ENCODE measurements around the gene NECTIN3.

The NECTIN3 gene

GRCh38 chr3:111084911-111085310, 13.3 kb downstream of the NECTIN3 start:
- DNase-seq (ENCODE audit: low spot score): no peak

DNA sequence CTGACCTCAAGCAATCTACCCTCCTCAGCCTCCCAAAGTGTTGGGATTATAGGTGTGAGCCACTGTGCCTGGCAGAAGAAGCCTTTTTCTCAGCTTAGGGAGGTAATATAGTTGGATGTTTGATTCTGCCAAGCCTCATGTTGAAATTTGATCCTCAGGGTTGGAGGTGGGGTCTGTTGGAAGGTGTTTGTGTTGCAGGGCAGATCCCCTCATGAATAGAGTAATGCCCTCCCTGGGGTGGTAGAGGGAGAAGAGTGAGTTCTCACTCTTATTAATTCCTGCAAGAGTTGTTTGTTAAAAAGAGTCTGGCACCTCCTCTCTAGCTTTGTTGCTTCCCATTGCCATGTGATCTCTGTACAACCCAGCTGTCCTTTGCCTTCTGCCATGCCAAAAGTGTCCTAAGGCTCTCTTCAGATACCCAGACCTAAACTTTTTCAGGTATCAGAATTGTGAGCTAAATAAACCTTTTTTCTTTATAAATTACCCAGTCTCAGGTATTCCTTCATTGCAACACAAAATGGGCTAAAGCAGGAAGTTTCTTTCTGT, 16.4 kb downstream of the NECTIN3 start:
- peak; percentile 17 for DNase-seq (ENCODE audit: low spot score)

DNA sequence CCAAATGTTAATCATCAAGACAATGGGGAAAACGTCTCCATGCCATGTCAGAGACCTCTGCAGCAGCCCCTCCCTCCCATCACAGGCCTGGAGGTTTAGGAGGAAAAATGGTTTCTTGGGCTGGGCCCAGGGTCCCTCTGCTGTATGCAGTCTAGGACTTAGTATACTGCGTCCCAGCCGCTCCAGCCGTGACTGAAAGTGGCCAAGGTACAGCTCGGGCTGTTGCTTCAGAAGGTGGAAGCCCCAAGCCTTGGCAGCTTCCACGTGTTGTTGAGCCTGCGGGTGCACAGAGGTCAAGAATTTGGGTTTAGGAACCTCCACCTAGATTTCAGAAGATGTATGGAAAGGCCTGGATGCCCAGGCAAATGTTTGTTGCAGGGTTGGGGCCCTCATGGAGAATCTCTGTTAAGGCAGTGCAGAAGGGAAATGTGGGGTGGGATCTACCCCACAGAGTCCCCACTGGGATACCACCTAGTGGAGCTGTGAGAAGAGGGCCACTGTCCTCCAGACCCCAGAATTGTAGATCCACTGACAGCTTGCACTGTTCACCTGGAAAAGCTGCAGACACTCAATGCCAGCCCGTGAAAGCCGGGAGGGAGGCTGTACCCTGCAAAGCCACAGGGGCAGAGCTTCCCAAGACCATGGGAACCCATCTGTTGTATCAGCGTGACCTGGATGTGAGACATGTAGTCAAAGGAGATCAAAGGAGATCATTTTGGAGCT, 25.0 kb downstream of the NECTIN3 start:
- DNase-seq (ENCODE audit: low spot score): no peak

DNA sequence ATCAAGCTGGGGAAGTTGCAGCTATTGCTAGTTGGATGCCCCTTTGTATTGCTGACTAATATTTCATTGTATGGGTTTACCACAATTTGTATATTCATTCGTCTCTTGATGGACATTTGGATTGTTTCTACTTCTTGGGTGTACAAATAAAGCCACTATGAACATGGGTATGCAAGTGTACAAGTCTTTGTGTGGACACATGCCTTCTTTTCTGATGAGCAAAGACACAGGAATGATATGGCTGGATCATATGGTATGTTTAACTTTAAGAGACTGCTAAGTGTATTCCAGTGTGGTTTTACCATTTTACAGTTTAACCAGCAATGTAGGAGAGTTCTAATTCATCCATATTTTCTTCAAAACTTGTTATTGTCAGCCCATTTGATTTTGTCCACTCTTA, 32.2 kb downstream of the NECTIN3 start:
- DNase-seq (ENCODE audit: low spot score): no peak

GRCh38 chr3:111106993-111107661, 35.5 kb downstream of the NECTIN3 start:
- no peak for DNase-seq (ENCODE audit: low spot score)

DNA sequence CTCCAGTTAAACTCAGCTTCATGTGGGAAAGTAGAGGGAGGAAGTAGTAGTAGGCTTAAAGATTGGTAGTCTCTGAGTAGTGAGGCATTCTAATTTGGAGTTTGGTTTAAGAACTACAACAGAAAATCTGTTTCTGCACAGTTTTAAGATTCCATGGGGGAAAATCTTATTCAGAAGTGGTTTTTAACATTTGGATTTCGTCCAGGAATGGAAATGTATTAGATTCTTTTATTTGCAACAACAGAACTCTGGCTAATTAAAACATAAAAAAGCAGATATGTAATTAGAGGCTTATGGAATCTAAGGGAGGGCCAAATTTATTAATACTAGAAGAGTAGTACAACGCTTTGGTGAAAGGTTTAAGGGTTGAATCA, 36.0 kb downstream of the NECTIN3 start:
- no peak for DNase-seq (ENCODE audit: low spot score)

GRCh38 chr3:111112913-111113312, 41.3 kb downstream of the NECTIN3 start:
- DNase-seq (ENCODE audit: low spot score): no peak

DNA sequence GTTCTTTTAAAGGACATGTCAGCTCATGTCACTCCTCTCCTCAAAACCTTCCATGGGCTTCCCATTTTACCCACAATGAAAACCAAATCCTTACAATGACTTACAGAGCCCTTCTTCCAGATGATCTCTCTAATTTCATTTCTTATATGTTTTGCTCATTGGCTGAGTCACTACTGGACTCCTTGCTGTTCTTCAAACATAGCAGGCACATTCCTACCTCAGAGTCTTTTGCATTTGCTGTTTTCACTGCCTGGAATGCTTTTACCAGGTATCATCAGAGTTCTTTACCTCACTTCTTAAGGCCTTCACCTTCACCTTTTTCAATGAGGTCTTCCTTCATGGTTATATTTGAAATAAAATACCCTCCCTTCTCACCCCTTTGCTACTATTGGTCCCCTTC, 57.3 kb downstream of the NECTIN3 start:
- DNase-seq (ENCODE audit: low spot score): no peak

- no peak for DNase-seq (ENCODE audit: low spot score)
These were observed 59.2 kb downstream of the NECTIN3 start for GRCh38 chr3:111130827-111131226.

GRCh38 chr3:111134302-111134701, 62.7 kb downstream of the NECTIN3 start:
- DNase-seq (ENCODE audit: low spot score): no peak

DNA sequence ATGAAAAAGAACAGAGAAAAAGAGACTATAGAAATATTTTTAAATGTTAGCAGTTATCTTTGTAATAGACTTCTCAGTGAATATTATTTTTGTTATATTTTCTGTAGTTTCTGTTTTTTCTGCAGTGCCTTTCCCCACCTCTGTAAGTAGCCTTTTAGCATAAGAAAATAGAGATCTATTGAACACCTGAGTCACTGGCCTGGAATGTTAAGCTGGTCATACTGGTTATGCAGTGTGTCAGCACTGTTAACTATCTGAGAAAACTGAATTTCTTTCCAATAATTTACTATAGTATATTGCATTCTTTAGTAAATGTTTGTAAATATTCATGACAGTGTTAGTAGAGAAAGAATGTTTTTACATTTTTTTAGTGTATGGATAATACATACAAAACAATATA, 79.8 kb downstream of the NECTIN3 start:
- DNase-seq (ENCODE audit: low spot score): peak; percentile 31

- DNase-seq (ENCODE audit: low spot score): no peak
These were observed 80.9 kb downstream of the NECTIN3 start for GRCh38 chr3:111152496-111152895.

DNA sequence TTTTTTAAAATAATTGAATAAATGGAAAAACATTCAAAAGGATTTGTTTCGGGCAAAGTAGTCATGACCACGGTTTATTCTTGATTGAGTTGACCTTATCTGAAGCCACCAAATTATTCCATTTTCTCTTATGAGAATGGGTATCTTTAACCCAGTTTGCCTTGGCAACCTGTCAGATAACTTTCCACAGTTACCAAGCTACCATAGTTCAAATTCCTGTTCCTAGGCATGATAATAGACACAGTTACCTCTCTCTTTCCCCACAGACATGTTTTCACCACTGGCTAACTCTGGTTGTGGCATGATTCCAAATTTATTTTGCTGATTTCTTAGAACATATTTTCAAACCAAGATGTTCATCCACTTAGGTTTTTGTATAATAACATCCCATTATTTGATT, 84.9 kb downstream of the NECTIN3 start:
- no peak for DNase-seq (ENCODE audit: low spot score)

DNA sequence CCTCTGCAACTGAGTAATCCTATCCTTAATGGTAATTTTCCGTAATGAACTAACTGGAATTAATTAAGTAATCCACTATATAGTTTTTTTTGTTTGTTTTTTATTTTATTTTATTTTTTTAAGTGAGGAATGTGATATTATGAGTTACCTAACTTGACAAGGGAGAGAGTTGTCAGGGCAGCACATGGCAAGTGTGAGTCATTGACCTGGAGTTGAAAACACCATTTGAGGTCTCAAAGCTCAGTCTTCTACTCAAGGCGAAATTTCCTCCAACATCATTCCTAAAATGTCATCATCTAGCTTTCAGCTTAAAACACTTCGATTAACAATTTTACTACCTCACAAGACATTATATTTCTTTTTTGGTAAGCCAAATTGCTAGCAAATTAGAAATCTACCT, 87.8 kb downstream of the NECTIN3 start:
- no peak for DNase-seq (ENCODE audit: low spot score)

- no peak for DNase-seq (ENCODE audit: low spot score)
These were observed 93.0 kb downstream of the NECTIN3 start for GRCh38 chr3:111164621-111165020.

DNA sequence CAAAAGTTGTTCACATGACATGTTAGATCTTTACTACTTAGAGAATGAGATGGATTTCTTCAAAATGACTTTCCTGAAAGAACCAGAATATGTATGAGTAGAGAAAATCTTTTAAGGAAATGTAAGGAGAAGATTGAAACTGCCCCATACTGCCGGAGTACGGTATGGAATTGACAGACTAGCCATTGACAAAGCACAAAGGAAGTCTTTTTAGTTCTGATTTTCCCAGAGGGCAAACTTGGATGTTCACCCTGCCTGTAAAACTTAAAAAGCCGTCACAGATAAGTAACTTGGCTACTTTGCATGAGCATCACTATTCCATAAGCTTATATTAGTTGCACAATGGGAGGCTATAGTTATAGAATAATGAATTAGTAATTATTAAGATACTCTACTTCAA, 93.8 kb downstream of the NECTIN3 start:
- no peak for DNase-seq (ENCODE audit: low spot score)

DNA sequence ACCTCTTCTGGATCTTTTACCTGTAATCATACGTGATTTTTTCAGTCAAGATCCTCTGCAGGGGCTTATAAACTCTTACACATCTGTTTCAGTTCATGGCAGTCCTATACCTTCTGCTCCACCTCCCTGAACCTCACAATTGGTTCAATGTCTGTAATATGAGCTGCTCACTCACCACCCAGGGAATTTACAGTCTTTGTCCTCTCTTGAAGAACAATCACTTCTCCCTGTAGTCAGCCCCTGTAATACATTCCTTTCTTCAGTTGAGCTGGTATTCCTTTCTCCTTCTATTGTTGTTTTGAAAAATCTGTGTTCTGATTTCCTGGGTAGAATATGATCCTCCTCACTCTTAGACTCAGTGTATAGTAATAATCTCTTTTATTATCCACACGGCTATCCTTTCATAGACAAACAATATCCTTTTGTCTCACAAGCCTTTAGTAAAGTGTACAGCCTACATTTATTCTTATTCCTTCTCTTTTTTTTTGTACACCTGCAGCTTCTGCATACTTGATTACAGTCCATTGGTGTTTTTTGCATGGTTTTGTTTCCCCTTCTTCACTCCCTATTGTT, 101.8 kb downstream of the NECTIN3 start:
- DNase-seq (ENCODE audit: low spot score): peak; percentile 57

- DNase-seq (ENCODE audit: low spot score): no peak
These were observed 102.3 kb downstream of the NECTIN3 start for GRCh38 chr3:111173906-111174305.

- no peak for DNase-seq (ENCODE audit: low spot score)
These were observed 118.9 kb downstream of the NECTIN3 start for GRCh38 chr3:111190518-111190917.

- DNase-seq (ENCODE audit: low spot score): no peak
These were observed 121.9 kb downstream of the NECTIN3 start for GRCh38 chr3:111193472-111193871.

DNA sequence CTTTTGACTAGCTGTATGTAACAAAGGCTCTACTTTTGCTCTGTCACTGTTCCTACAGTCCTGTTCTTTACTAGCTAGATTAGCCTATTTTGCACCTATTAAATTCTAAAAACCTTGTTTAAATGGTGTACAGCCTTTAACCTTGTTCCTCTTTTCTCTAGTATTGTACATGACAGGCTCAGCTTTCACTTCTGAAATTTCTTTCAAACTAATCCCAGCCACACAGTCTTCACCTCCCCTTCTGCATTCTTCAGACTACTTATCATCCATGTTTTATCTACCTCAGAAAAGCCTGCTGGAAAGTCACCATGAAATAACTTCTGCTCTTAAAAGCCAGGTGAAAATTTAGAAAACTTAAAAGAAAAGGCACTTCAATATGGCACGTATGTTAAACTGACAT, 122.4 kb downstream of the NECTIN3 start:
- no peak for DNase-seq (ENCODE audit: low spot score)

- no peak for DNase-seq (ENCODE audit: low spot score)
These were observed 125.9 kb downstream of the NECTIN3 start for GRCh38 chr3:111197485-111197884.

GRCh38 chr3:111200027-111200426, 128.4 kb downstream of the NECTIN3 start:
- DNase-seq (ENCODE audit: low spot score): no peak

Data from iPS-NIHi11 (cell line).